ENCODE measurements around the gene B4GALT2. TPM values are rescaled to one million over a fixed set of nuclear protein-coding genes. Genes with fewer than 3 reads are reported as not detected.

B4GALT2 gene
- total RNA-seq, 4 donors from 2014 or later = 22.3 to 30.3 (median 24.7) TPM

DNA sequence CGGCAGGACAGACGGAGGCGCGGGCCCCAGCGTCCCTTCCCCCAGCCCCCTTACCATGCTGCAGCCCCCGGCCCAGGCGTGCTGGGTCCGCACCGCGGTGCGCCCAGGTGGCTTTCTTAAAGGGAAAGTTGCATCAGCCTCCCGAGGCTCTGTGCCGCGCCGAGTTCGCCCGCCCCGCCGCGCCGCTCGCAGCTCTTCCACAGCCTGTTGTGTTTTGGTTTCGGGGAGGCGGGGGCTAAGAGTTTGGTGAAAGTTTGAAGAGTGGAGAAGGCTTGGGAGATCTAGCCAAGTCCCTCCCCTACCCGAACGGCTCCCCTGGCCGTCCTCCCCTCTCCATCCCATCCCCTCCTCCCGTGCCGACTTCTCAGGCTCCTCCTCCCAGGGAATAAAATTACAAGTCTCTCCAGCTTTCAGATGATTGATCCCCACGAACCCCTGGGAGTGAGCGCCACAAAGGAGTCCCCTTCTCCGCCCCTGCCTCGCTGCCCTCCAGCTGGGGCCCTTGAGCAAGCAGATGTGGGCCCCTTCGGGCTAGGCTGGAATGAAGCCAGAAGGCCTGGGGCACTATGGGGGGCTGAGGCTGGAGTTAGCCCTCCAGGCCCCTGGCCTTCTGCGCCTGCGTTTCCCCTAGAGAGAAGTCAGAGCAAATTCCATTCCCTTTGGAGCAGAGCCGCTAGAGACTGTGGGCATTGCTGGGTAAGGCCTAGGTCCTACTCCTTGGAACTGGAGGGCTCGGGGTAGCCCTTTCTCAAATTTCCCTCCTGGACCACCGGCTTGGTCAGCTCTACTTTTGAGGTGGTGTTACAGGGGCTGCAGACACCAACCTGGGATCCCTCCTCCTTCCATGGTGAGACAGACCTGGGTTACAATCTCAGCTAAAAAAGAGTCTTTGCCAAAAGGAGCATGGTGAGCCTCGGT, 52.5 kb downstream of the B4GALT2 start, which contains the start of gene SLC6A9:
Gene SLC6A9, minus strand, starts transcription at position 211 of the 918 bp plus-strand sequence. CDS start 7,185 bp downstream, outside the sequence.
- DNase-seq = peak; percentile 86 to 87
- Histone ChIP-seq H3K27me3 (no peaks in the 10 kb centered on the region), H3K27ac (peak within 1 kb of the TSS; percentile 65 to 92 (median 85)), H3K4me1 (peaks cover 12 to 20% of the 10 kb centered on the region in 2 donors), H3K4me3 (replicated peaks in 1 of 3) (peak within 1 kb of the TSS; percentile 48 to 66 (median 57)), H3K36me3 (no peaks in the 10 kb centered on the region), H3K9me3 (no peaks in the 10 kb centered on the region)
- peak in 1 of 2 donors; percentile 64 for TF ChIP-seq POLR2A (IDR thresholded peaks at IDR 0.05)
- TF ChIP-seq, protein P1, sequence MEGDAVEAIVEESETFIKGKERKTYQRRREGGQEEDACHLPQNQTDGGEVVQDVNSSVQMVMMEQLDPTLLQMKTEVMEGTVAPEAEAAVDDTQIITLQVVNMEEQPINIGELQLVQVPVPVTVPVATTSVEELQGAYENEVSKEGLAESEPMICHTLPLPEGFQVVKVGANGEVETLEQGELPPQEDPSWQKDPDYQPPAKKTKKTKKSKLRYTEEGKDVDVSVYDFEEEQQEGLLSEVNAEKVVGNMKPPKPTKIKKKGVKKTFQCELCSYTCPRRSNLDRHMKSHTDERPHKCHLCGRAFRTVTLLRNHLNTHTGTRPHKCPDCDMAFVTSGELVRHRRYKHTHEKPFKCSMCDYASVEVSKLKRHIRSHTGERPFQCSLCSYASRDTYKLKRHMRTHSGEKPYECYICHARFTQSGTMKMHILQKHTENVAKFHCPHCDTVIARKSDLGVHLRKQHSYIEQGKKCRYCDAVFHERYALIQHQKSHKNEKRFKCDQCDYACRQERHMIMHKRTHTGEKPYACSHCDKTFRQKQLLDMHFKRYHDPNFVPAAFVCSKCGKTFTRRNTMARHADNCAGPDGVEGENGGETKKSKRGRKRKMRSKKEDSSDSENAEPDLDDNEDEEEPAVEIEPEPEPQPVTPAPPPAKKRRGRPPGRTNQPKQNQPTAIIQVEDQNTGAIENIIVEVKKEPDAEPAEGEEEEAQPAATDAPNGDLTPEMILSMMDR (IDR thresholded peaks at IDR 0.05) = no peak
- 6 to 28% methylated on average over 15 to 25 of the region's 40 CpGs for WGBS, 2 donors
- intact Hi-C loops (cut with DNase I) = loop anchor here (5.0 to 10.0 kb wide), 2 partner anchors 34 to 267 kb away; no protein-coding TSS in a partner anchor

DNA sequence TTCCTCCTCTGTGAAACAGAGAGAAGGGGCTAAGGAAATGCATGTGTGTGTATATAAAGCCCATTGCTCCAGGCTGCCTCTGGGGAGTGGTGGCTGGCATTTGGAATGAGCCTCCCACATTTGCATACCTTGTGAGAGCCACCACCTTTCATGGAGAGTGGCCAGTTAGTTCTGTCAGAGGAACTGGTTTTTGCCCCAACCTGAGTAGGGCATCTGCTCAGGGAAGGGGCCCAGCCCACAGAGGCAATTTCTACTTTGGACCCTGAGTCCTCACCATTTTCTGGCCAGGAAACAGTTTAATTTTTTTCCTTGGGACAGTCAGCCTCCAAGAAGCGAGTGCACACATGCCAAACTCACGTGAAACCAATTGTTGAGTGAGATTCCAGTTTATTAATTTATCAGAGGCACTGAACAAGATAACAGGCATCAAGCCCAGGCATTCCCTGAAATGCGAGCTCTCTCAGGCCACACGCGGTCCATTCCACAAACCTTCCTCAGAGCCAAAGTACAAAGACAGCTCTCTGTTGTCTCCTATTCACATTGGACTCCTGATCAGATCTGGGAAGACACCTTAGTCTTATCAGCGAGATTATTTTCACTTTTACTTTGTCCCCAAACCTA, 53.3 kb downstream of the B4GALT2 start:
- WGBS, 2 donors = 67 to 74% methylated on average over 6 of the region's 6 CpGs
- intact Hi-C loops (cut with DNase I) = loop anchor here (5.0 to 10.0 kb wide), 2 partner anchors 35 to 267 kb away; no protein-coding TSS in a partner anchor
- peak in 1 of 2 donors; percentile 11 for DNase-seq
- no peaks in the 10 kb centered on the region for H3K27me3 ChIP-seq
- no peaks in the 10 kb centered on the region for H3K9me3 ChIP-seq
- TF ChIP-seq, protein P1 (IDR thresholded peaks at IDR 0.05) = no peak
- no peak for TF ChIP-seq POLR2A (IDR thresholded peaks at IDR 0.05)
- H3K4me1 ChIP-seq = peaks cover 12 to 25% of the 10 kb centered on the region in 2 donors
- H3K27ac ChIP-seq = peak overlapping the region in 2 of 3 donors; percentile 47 to 85
- no peaks in the 10 kb centered on the region for H3K36me3 ChIP-seq
- H3K4me3 ChIP-seq (replicated peaks in 1 of 3) = no peak overlapping the region

DNA sequence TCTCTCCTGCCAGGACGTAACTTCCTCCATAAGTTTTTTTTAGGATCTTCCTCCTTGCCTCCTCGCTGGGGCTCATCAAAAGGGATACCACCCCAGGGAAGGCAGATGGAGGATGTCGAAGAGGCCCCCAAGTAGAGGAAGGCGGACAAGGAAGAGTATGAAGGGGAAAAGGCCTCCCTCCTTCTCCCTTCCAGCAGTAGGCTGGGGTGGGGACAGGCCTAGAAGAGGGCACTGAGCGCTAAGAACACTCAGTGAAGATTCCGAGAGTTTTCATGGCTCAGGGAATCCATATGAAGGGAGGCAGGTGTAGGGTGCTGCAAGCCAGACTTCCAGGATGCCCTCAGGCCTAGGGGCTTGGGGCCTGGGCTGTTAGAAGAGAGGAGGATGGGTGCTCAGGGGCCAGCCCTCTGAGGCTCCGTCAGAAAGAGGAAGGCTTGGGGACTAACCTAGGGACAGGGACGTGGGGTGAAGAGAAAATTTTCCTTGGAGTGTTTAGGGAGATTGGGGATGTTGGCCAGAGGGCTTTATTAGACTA, 54.1 kb downstream of the B4GALT2 start:
- Histone ChIP-seq H3K9me3 (no peaks in the 10 kb centered on the region), H3K27ac (no peak overlapping the region), H3K4me1 (peaks cover 12 to 25% of the 10 kb centered on the region in 2 donors), H3K36me3 (no peaks in the 10 kb centered on the region), H3K27me3 (no peaks in the 10 kb centered on the region), H3K4me3 (replicated peaks in 1 of 3) (no peak overlapping the region)
- no peak for TF ChIP-seq POLR2A (IDR thresholded peaks at IDR 0.05)
- TF ChIP-seq, protein P1 (IDR thresholded peaks at IDR 0.05) = no peak
- intact Hi-C loops (cut with DNase I) = loop anchor here (5.0 to 10.0 kb wide), 2 partner anchors 36 to 268 kb away; no protein-coding TSS in a partner anchor
- 82 to 91% methylated on average over 8 of the region's 8 CpGs for WGBS, 2 donors
- DNase-seq = no peak

DNA sequence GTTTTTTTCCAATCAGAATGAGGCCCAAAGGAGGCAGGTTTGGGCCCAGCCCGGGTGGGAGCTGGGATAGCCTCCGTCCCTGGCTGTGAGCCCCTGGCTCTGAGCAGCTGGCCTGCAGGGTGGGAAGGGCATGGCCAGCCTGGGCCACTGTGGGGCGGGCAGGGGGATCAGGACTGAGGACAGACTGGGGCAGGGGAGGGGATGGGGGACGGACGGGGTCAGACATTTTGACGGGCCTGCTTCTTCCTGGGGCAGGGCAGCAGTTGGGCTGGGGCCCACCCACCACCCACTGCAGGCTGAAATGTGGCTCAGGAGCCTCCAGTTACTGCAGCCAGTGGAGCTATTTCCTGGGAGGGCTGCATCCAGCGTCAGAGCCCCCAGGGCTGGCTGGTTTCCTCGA, 54.7 kb downstream of the B4GALT2 start:
- WGBS, 2 donors = 65 to 87% methylated on average over 4 to 7 of the region's 8 CpGs
- no peaks in the 10 kb centered on the region for H3K9me3 ChIP-seq
- no peak overlapping the region for H3K4me3 ChIP-seq (replicated peaks in 1 of 3)
- H3K4me1 ChIP-seq = peaks cover 12 to 25% of the 10 kb centered on the region in 2 donors
- H3K36me3 ChIP-seq = no peaks in the 10 kb centered on the region
- no peak overlapping the region for H3K27ac ChIP-seq
- intact Hi-C loops (cut with DNase I) = loop anchor here (5.0 to 10.0 kb wide), 2 partner anchors 36 to 269 kb away; no protein-coding TSS in a partner anchor
- TF ChIP-seq, protein P1 (IDR thresholded peaks at IDR 0.05) = no peak
- no peak for TF ChIP-seq POLR2A (IDR thresholded peaks at IDR 0.05)
- DNase-seq = no peak
- no peaks in the 10 kb centered on the region for H3K27me3 ChIP-seq
